GM12891 (cell line): Measurements from ENCODE around the gene CNN2.

Experiments
- POLR2A ChIP-seq: IDR thresholded peaks from 2 replicates; pipeline ENCODE4 v1.6.1; 2011; ENCODE audit warnings: low read depth, low read length, control low read depth
- POLR2AphosphoS5 ChIP-seq: IDR thresholded peaks from 2 replicates; pipeline ENCODE4 v1.6.1; 2011; ENCODE audit warnings: low read depth, low read length, control low read depth
- POU2F2 ChIP-seq: IDR thresholded peaks from 2 replicates; pipeline ENCODE4 v1.6.1; 2011; ENCODE audit warnings: low read depth, mild to moderate bottlenecking, control low read depth, low read length, moderate library complexity

- TF ChIP-seq POLR2A (no peak), POLR2AphosphoS5 (no peak), POU2F2 (no peak)
Measured at GRCh38 chr19:1018932-1019615, 7.3 kb upstream of the CNN2 start.
